ENCODE measurements around the gene TBK1.

Gene TBK1

GRCh38 chr12:64550755-64551154 lies 98.8 kb downstream of the TBK1 start:
- DNase-seq = no peak

DNA sequence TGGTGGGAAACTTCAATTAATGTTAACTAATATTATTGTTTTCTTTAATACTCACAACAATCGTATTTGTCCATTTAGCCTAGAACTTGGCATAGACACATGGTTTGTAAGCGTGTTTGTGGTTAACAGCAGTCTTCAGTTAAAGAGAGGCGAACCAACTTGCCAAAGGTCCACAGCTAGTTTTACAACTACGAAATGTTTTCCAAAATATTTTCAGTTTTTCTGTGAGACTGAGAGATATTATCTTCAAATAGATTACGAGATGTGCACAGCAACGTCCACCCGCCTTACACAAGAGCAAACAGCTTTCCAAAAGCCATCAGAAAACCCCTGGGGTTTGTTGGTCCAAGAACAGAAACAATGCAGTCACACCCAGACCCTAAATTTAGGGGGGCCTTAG lies 99.8 kb downstream of the TBK1 start:
- DNase-seq = no peak
